Effector CD4-positive, alpha-beta T cell (primary cell): ENCODE measurements around the gene BCL11B.
"Not testable (repeated sequence)": the region's sequence is repeated elsewhere in the genome, so short reads cannot be mapped to it uniquely, and the experiment has no call there.

ENCODE experiments used
- DNase-seq: peaks from one replicate; pipeline ENCODE4 v3.0.0-alpha.2; 2020

The BCL11B gene

DNA sequence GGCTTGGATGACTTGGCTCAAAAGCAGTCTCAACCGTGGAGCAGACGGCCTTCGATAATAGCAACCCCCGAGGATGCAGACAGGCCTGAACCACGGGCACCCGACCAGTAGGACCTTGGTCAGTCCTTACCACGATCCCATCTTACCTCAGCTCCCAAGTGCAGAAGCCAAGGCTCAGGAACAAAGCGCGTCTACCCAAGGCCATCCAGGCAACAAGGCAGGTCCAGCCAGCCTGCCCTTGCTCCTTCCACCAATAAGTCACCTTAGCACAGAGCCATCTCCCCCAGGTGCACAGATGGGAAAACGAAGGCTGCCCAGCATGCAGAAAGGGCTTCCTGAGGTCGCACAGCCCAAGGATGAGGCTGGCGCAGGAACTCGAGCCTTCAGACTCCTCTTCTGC is 77.3 kb downstream of the BCL11B start:
- no peak for DNase-seq

DNA sequence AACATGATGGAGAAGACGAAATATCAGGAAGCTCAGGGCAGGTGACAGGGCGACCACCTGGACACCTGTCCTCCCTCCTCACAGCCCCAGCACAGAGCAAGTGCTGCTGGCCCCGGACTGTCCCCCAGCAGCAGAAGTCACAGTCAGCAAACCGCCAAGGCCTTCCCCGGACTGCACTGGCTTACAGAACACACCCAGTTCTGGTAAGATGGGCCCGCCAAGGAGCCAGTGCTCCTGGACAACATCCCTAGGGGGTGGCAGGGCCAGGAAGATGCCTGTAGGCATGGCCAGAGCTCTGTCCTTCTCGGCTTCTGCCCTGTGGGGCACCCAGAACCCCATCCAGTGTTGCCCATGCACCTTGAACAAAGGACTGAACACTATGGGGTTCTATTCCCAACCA is 77.9 kb downstream of the BCL11B start:
- no peak for DNase-seq

DNA sequence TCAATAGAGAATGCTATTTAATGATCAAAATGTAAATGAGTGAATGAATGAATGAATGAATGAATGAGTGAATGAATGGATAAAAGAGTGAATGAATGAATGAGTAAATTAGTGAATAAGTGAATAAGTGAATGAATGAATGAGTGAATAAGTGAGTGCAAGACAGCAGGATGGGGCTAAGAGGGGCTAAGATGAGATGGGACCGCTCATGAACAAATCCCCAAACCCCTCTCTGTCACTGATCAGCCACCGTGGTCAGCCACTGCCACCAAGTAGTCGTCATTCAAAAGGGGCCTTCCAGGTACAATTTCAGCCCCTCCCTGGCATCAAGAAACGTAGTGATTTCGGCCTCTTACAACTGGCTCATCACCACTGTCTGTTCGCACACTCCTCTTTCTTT is 79.2 kb downstream of the BCL11B start:
- DNase-seq, result no peak

DNA sequence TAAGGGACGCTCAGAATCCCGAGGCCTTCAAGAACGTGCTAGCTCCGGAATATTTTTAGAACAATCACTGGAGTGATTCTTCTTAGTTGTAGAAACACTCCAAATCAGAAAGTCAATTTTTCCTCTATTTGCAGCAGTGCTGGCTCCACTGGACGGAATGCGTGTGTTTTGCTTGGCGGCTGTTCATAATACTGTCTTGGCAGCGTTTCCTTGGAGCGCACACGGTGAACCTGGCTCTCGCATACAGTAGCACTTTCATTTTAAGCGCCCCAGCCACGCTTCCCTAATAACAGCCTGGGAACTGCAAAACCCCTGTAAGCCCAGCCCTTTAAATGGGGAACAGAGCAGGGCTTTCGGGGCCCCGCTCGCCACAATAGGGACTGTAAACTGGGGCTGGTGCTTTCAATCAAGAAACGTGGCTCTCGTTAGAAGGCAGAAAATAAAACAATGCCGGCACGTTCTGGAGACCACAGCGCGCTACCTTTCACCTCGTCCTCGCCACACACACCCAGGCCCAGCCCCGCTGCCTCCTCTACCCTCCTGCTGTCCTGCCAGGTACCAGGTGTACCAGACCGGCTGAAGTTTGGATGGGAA is 79.9 kb downstream of the BCL11B start:
- no peak for DNase-seq

DNA sequence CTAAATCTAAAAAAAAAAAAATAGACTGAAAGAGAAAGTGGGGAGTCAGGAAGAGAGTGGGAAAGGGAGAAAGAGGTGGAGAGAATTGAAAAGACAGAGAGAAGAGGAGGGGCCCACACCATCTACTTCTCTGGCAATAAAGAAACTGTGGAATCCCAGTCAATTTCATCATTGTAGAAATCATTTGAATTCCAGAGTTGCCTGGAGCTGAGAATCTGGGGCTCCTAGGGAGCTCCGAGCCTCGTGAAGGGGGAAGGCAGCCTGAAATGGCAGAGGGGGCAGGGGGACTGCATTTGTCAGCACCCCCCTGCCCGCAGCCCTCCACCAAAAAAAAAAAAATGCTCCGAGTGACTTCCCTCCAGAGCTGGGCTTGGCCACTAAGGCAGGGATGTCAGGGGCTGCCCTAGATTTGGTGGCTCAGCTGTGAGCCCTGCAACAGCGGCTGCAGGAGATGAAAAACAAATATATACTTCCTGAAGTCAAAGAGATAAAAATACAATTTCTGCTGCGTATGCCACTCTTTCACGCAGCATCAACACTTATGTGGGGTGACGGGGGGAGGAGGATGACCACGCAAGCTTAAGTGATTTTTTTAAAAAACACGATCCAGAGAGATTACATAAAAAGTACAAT is 80.5 kb downstream of the BCL11B start:
- peak; percentile 39 for DNase-seq

DNA sequence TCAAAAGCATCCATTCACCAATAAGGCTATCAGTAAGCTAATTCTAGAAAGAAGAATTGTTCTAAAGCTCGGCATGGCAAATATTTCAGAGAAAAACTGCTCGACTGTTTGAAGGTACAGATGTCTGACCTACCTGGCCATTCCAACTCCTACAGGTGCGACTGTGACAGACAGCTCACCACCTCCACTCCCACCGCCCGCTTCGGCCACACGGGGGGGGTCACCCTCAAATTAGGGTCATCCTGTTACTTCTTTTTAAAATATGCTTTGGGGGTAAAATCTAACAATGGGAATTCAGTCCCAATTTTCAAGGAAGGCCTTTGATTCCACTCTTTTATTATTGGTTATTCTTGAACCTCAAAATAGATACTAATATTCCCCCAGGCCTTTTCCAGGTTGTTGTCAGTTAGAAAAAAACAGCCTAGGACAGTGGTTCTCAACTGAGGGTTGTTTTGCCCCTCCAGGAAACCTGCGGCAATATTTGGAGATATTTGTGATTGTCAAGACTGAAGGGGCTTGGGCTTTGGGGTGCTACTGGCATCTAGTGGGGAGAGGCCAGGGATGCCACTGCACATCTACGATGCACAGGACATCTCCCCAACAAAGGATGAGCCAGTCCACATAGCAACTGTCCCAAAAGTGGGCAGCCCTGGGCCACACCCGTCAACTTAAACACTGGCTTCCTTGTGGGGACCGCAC is 81.2 kb downstream of the BCL11B start:
- DNase-seq, result no peak

DNA sequence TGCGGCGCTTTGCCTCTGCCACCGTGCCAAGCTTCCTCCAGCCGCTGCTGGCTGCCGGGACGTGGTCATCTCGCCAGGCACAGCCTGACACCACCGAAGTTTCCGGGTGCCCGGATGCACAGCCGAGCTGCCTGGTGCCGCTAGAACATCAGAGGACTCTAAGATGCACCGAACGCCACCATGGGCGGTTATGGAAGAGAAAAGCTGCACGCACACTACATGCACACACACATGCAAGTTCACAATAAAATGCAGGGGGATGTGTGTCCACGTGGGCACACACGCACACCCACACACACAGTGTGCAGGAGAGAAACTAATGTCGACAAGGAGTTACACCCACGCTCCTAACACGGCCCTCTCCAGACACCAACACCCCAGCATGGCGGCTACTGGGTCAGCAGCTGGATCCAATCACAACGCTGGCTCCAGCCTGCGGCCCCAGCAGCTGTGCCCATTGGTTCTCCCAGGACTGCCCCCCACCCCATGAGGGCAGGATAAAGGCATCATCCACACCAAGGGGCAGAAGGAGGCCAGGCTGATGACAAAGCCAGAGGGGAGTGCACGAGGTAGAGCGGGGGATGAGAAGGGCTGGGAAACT is 82.7 kb downstream of the BCL11B start:
- no peak for DNase-seq

DNA sequence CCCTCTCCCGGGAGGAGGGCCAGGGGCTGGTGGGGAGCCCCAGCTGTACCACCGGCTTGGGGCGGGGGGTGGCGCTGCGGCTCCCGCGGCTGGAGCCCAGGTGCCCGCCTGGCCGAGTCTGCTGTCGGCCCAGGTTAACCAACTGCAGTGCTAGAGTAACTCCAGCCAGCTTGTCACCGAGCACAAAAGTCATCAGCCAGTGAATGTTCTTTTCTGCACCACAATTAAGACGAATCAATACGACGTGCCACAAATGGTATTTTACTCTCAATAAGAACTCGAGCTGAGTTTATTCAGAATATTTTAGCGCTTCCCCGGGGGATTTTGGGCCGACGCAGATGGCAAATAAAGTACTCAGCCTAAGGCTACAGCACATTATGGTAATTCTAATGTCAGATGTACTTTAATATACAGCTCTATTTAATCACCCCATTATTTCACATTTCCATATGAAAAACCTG is 83.2 kb downstream of the BCL11B start:
- DNase-seq, result peak; percentile 38

DNA sequence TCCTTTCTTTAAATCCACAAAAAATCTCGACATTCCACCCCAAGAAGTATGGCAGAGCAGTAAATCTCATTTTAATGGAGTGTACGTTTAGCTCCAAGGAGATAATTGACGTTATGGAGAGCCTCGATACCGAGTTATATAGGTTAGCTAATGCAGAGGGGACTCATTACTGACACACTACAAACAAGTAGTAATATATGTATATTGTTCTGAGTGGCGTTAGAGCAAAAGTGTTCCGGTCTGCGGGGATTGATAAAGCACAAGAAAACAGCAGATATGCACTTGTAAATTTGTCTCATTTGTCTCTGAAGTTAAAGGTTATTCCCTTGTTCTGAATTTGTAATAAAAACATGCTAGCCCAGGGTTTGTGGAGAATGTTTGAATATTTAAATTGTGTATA is 84.1 kb downstream of the BCL11B start:
- DNase-seq, result no peak

DNA sequence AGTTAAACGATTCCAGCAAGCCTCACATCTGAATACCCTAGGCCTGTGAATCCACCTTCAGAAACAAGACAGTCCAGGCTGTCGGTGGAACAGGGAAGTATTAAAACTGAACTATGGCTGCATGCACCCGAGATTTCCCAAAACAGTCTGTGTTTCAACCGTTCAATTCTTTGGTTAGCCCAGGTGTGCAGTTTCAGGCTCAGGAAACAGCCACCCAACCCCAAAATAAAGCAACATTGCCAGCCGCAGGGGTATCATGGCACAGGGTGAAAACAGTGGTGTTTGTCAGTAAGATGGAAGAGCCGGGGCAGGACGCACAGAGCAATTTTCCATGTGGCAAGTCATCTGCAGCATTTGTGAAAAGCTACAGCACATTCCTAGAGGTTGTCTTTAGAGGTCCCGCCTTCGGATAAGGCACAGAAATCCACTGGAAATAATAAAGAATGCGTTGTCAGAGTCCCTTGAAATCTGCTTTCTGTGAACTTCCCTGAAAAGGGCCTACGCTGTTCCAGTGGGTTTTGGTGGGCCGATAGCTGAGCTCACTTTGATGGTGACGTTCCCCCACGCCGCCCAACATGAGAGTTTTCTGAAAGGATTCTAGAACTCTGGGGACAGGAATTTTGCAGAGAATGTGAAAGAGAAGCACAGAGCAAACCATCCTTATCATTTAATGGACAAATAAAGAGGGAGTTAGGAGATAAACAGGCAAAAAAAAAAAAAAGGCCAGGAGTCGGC is 84.9 kb downstream of the BCL11B start:
- DNase-seq, result no peak

DNA sequence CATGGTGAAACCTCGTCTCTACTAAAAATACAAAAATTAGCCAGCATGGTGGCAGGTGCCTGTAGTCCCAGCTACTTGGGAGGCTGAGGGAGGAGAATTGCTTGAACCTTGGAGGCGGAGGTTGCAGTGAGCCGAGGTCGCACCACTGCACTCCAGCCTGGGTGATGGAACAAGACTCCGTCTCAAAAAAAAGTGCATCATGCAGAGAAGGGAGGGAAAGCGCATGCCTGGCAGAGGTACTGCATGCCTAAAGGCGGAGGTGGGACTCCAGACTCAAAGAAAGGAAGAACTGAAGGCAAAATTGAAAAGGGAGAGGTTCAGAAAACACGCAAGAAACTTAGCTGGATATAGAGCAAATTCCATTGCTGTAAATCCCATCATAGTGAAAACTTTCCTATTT is 85.7 kb downstream of the BCL11B start:
- DNase-seq, result not testable (repeated sequence)

DNA sequence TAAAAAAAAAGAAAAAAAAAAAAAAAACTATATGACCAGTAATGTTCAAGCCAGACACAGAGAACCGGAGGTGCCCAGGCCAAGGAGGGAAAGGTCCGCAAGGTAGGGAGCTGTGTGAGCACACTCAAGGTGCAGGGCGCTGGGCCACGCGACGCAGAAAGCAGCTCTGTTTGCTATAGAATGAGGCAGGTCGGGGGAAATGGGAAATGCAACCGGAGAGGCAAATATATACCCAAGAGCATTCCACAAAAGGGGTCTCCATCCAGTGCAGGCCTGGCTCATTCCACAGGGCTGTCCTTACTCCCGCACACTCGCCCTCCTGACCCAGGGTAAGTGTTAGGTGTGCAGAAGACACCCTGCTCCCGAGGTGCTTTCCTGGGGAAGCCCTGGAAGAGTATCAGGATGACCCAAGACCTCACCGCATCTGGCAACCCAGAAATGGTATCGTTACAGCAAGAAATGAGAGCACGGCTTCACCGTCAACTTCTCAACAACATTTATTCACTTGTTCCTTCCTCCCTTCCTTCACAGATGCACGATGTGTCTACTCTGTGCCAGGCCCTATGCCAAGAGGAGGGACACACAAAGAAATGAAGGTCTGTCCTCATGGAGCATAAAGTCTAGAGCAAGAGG is 86.4 kb downstream of the BCL11B start:
- DNase-seq, result no peak

DNA sequence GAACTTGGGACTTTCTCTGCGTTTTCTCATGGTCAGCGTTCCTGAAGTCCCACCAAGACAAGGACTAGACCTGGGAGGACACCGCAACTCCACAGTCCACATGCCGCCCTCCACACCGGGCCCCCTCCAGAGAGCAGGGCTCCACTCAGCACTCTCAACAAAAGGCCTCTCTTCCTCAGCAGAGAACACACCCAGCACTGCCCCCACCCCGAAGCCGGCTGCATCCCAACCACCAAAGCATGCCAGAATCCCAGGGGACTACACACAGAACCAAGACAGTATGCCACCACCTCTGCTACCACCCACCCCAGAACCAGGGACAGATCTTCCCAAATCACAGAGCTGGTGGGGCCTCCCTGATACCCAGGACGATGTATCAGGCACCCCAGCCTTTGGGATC is 88.3 kb downstream of the BCL11B start:
- DNase-seq, result no peak

DNA sequence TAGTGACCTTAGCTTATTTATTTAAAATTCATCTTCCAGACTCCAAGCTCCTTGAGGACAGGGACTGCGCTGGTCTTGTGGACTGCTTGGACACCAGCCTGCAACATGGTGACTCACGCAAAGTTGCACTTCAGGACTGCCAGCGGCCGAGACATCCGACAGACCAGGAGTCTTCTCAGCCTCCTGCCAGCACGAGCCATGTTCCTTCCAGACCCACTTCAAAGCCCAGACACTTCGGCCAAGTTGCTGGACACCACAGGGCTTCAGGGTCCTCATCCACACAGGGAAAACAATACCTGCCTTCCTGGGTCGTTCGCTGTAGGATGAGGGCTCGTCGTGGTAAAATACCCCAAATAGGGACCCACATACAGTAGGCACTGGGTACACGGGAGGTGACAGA is 88.7 kb downstream of the BCL11B start:
- no peak for DNase-seq

DNA sequence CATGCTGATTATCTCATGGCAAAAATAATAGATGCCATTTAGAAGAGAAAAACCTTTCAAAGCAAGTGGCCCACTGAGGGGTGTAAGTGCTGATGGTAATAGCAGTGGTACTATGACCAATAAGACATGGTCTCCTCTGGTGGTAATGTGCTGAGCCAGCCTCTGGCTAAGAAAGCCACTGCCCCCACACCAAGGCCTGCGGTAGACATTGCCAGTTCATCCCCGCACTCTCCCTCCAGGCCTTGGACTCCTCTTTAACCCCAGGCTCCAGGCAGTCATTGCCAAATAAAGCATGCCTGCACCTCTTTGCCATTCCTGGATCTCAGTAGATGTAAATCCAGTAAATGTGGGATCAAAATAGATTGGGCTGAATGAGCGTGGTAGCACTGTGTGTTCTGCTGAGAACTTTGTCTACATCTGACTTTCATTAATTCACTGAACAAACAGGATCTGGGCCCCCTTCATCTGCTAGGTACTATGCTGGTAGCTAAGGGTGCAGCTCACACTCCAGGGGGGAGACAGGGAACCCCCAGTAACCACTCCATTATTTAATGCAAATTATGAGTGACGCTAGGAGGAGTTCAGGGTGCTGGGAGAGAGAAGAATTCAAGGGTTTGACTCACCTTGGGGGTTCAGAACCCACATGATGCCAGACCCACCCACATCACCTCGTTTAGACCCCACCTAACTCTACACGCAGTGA is 89.3 kb downstream of the BCL11B start:
- no peak for DNase-seq

DNA sequence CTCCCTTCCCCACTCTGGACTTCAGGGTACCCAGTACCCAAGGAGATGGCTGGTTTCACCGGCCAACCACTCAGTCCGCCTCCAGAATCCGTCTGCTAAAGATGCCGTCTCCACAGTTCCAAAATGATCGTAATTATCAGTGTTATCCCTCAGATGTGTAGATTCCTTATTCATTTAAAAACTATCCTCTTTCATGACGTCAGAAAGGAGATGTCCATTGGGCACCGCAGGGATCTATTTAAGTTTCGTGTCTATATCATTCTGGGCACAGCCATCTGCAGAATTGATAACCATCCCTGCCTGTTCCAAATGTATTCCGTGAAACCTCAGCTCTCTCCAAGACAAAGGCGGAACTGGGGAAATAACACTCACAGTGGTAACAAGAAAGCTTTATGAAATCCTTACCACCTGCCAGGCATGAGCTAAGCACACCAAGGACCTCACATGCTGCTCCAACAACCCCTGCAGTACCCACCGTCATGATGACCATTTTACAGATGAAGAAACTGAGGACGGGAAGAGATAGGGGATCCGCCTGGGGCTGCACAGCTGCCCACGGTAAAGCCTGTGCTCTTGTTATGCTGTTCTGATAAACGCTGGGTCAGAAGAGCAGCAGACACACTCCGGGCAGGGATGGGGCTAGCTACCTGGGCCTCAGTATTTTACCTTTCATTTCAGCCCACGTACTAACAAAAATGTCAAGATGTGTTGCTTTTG is 90.0 kb downstream of the BCL11B start:
- DNase-seq, result no peak

DNA sequence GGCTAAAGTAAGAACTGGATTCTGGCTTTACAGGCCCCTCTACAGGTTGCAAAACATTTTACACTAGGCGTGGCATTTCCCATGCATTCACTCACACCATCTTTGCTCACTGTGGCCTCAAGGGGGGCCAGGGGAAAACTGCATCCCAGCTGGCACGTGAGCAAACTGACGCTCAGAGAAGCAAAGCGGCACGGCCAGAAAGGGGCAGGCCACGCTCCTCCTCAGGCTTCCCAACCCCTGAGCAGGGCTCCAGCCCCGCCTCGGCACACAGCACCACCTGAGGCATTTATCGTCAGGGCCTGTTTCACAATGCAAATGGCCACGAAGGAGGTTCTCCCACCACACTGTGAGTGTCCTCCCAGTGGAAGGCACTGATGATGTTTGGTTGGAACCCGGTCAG is 90.8 kb downstream of the BCL11B start:
- no peak for DNase-seq

DNA sequence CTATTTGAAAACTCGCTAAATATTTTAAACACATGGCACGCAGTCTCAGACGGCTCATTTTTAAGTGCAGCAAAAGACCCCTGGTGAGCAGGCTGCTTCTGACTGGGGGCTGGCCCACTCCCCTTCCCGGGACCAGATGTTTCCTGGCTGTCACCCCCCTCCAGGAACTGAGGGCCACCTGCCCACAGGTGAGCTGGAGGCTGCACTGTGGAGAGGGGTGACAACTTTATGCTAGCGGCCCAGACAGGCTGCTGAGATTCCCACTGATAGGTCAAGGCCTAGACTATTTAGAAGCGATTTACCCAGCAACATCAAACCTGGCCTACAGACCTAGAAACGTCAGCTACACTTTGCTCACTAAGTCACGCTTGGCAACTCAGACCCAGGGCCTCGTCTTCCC is 92.1 kb downstream of the BCL11B start:
- DNase-seq, result no peak

DNA sequence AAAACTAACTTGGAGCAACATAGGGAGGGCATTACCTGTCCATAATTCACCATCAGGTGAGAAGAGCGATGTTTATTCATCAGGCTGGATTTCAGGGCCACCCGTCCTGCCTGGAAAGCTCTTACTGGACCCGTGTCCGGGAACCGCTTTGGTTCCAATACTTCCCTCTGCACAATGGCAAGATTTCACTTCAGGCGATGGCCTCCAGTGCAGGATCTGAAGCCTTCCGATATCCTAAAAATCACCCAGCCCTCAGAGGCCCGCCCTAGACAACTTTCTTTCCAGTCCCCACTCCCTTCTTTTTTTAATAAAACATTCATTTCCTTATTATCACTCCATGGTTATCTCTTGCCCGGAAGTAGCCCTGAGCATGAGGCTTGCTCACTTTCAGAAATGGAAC is 92.5 kb downstream of the BCL11B start:
- no peak for DNase-seq

DNA sequence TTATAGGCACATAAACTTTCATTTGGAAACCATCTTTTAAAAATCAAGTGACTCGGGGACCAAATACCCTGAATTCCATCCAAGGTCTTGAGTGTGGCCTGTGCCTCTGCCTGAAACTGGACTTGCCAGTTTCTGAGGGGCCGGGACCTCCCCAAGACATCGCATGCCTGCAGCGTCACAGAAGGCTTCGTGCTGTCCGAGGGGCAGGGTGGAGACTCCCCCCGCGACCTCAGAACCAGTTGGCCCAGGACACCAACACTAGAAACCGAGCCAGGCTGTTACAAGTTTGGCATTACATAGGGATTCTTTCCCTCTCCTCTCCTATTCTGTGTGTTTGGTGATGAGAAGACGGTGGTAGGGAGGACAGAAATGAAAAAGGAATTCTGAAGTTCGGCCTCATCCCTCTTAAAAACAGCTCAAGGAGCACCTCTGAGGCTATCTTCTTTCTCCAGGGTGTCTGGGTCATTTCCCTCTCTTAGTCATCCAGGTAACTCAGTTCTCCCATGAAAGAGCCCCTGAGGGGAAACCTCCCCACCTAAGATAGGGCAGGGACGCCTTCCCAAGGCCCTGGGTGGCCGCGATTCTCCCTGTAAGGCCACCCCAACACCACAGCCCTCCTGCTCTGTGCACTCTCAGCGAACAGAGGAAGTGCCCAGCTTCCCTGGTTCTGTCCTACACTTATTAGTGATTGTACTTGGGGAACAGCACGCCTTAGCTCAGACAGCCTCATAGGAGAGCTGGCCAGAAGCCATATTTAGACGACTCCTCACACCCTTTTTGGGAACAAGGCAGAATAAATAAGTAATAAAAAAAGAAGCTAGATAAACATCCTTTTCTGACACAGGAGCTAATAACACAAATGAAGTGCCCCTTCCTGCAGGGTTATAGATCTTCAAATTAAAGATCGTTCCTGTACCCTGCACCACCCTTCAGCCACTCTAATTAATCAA is 93.8 kb downstream of the BCL11B start:
- DNase-seq, result no peak
